H1 (cell line): ENCODE measurements around the gene RTF2. TPM values are rescaled to one million over a fixed set of nuclear protein-coding genes. Genes with fewer than 3 reads are reported as not detected.

Experiments used
- CTCF ChIA-PET: fragments of 300-600 bp; sonication (Branson Sonifier 250); formaldehyde crosslinking; loops from one replicate; lab custom pipeline; 2021; ENCODE audit not compliant: partially characterized antibody; lab: Charles Lee
- POLR2A ChIA-PET: fragments of 300-600 bp; sonication (Branson Sonifier 250); formaldehyde crosslinking; loops from one replicate; lab custom pipeline; 2021; ENCODE audit warnings: inconsistent platforms; ENCODE audit not compliant: partially characterized antibody; lab: Charles Lee
- DNase-seq, 2 experiments: peaks; one replicate each; pipeline versions ENCODE4 v3.0.0 to v3.0.0-alpha.2; 2010 to 2022; ENCODE audit warnings: low spot score in 2 of 2, low read depth in 1 of 2, mixed read lengths in 1 of 2
- FAIRE-seq: peaks from 2 replicates; lab custom pipeline; 2011; peaks lifted over from hg19 to GRCh38; lab: Jason Lieb, UNC
- H2AFZ ChIP-seq: 2 replicates; pipeline ENCODE4 v1.8.1; 2012; ENCODE audit warnings: low read length, inconsistent platforms
- H2AK5ac ChIP-seq: 2 replicates; pipeline ENCODE4 v1.6.1; 2013; ENCODE audit warnings: low read depth, low read length
- H2BK120ac ChIP-seq: replicated peaks from 2 replicates; pipeline ENCODE3; 2013; ENCODE audit warnings: low read depth, low read length, inconsistent platforms
- H2BK12ac ChIP-seq: 2 replicates; pipeline ENCODE4 v1.6.1; 2013; ENCODE audit warnings: low read depth, low read length
- H2BK15ac ChIP-seq: 2 replicates; pipeline ENCODE4 v1.6.1; 2013; ENCODE audit warnings: low read length
- H2BK20ac ChIP-seq: 2 replicates; pipeline ENCODE4 v1.6.1; 2013; ENCODE audit warnings: low read length
- H2BK5ac ChIP-seq: 2 replicates; pipeline ENCODE4 v1.6.1; 2013; ENCODE audit warnings: low read depth, low read length
- H3K14ac ChIP-seq: 2 replicates; pipeline ENCODE4 v1.6.1; 2013; ENCODE audit warnings: inconsistent platforms; ENCODE audit not compliant: insufficient read length
- H3K18ac ChIP-seq: 2 replicates; pipeline ENCODE4 v1.6.1; 2013; ENCODE audit warnings: low read length; ENCODE audit errors: extremely low read depth
- H3K23ac ChIP-seq: 2 replicates; pipeline ENCODE4 v1.6.1; 2013; ENCODE audit warnings: inconsistent platforms; ENCODE audit not compliant: insufficient read length
- H3K23me2 ChIP-seq: 2 replicates; pipeline ENCODE4 v1.6.1; 2013; ENCODE audit warnings: low read depth, low read length
- H3K27ac ChIP-seq: 2 replicates; pipeline ENCODE4 v1.6.1; 2011; ENCODE audit warnings: low read depth, low read length, inconsistent platforms
- H3K27me3 ChIP-seq, 4 experiments: replicated peaks in 1 of 4; 1 replicate in 1 of 4; 2 replicates in 3 of 4; pipeline versions ENCODE4 v1.6.1 to v1.8.1; 2011 to 2013; ENCODE audit warnings: low read length in 3 of 4, mild to moderate bottlenecking in 3 of 4, inconsistent platforms in 2 of 4, mixed read lengths in 2 of 4, moderate library complexity in 1 of 4; ENCODE audit not compliant: control insufficient read depth in 3 of 4, insufficient read depth in 3 of 4; ENCODE audit errors: extremely low read depth in 1 of 4
- H3K36me3 ChIP-seq, 4 experiments: 2 replicates each; pipeline versions ENCODE4 v1.6.1 to v1.8.1; 2011 to 2013; ENCODE audit warnings: mild to moderate bottlenecking in 4 of 4, low read length in 3 of 4, moderate library complexity in 2 of 4, control low read depth in 1 of 4, inconsistent platforms in 1 of 4; ENCODE audit not compliant: insufficient read depth in 4 of 4, control insufficient read depth in 2 of 4
- H3K4ac ChIP-seq: replicated peaks from 2 replicates; pipeline ENCODE3; 2013; ENCODE audit warnings: low read length, low read depth, mixed read lengths, inconsistent platforms; ENCODE audit not compliant: insufficient read length
- H3K4me1 ChIP-seq, 4 experiments: replicated peaks in 1 of 4; 1 replicate in 1 of 4; 2 replicates in 3 of 4; pipeline versions ENCODE4 v1.6.1 to v1.8.1; 2011 to 2013; ENCODE audit warnings: low read length in 3 of 4, inconsistent platforms in 2 of 4, mixed read lengths in 1 of 4; ENCODE audit not compliant: insufficient read depth in 4 of 4, control insufficient read depth in 3 of 4
- H3K4me2 ChIP-seq, 2 experiments: 2 replicates each; pipeline versions ENCODE4 v1.6.1 to v1.8.1; 2011 to 2013; ENCODE audit warnings: low read depth in 2 of 2, low read length in 2 of 2, control low read depth in 1 of 2, inconsistent platforms in 1 of 2, mild to moderate bottlenecking in 1 of 2; ENCODE audit not compliant: insufficient read depth in 1 of 2
- H3K4me3 ChIP-seq, 4 experiments: fragments of 200-600, 300-600 bp in 1 of 4; sonication (generic), shearing (Covaris generic), sonication (Bioruptor Twin) in 1 of 4; 2 replicates each; pipeline versions ENCODE4 v1.5.1 to v1.8.1; 2011 to 2016; ENCODE audit warnings: low read length in 4 of 4, low read depth in 3 of 4, control low read depth in 2 of 4, inconsistent platforms in 2 of 4, mild to moderate bottlenecking in 2 of 4, mixed read lengths in 1 of 4, moderate library complexity in 1 of 4; ENCODE audit not compliant: insufficient read depth in 2 of 4; ENCODE audit errors: extremely low read depth in 1 of 4
- H3K56ac ChIP-seq: replicated peaks from 2 replicates; pipeline ENCODE3; 2013; ENCODE audit warnings: low read depth, mild to moderate bottlenecking, mixed read lengths, low read length, inconsistent platforms; ENCODE audit not compliant: insufficient read length
- H3K79me1 ChIP-seq: 2 replicates; pipeline ENCODE4 v1.6.1; 2013; ENCODE audit warnings: low read depth, low read length, control low read depth
- H3K79me2 ChIP-seq, 2 experiments: 2 replicates each; pipeline versions ENCODE4 v1.6.1 to v1.8.1; 2012 to 2013; ENCODE audit warnings: low read length in 2 of 2, mild to moderate bottlenecking in 2 of 2, inconsistent platforms in 1 of 2; ENCODE audit not compliant: insufficient read depth in 2 of 2, control insufficient read depth in 1 of 2
- H3K9ac ChIP-seq, 4 experiments: replicated peaks in 1 of 4; 1 replicate in 1 of 4; 2 replicates in 3 of 4; pipeline versions ENCODE4 v1.6.1 to v1.8.1; 2011 to 2013; ENCODE audit warnings: low read depth in 3 of 4, low read length in 3 of 4, control low read depth in 2 of 4, mild to moderate bottlenecking in 2 of 4, moderate library complexity in 2 of 4, inconsistent platforms in 1 of 4; ENCODE audit errors: extremely low read depth in 1 of 4
- H3K9me3 ChIP-seq, 2 experiments: 2 replicates each; pipeline versions ENCODE4 v1.6.1 to v1.8.1; 2012 to 2013; ENCODE audit warnings: mild to moderate bottlenecking in 2 of 2, moderate library complexity in 2 of 2, control low read depth in 1 of 2, inconsistent platforms in 1 of 2, low read depth in 1 of 2, low read length in 1 of 2, mixed read lengths in 1 of 2; ENCODE audit not compliant: insufficient read depth in 2 of 2
- H4K20me1 ChIP-seq, 2 experiments: replicated peaks in 1 of 2; 2 replicates each; pipeline versions ENCODE3 to v1.8.1; 2011 to 2013; ENCODE audit warnings: inconsistent platforms in 2 of 2, low read length in 2 of 2, mild to moderate bottlenecking in 1 of 2; ENCODE audit not compliant: insufficient read depth in 2 of 2, control insufficient read depth in 1 of 2
- H4K5ac ChIP-seq: 2 replicates; pipeline ENCODE4 v1.6.1; 2013; ENCODE audit warnings: low read length, low read depth, mixed read lengths, inconsistent platforms; ENCODE audit not compliant: insufficient read length
- H4K8ac ChIP-seq: 2 replicates; pipeline ENCODE4 v1.8.0; 2013; ENCODE audit warnings: mild to moderate bottlenecking, moderate library complexity, low read length, inconsistent platforms; ENCODE audit not compliant: insufficient read depth; ENCODE audit errors: extremely low read depth
- H4K91ac ChIP-seq: replicated peaks from 2 replicates; pipeline ENCODE3; 2013; ENCODE audit warnings: low read length, mixed read lengths, inconsistent platforms; ENCODE audit not compliant: insufficient read length
- CBX8 ChIP-seq: fragments of 300-800, 300-1000 bp; sonication (generic); IDR thresholded peaks from 2 replicates; pipeline ENCODE4 v1.7.1; 2016; ENCODE audit warnings: low read depth, low read length, borderline replicate concordance
- CHD1 ChIP-seq: IDR thresholded peaks from 2 replicates; pipeline ENCODE4 v1.6.1; 2012; ENCODE audit warnings: low read depth, low read length, improper control_type of control experiment
- CTBP2 ChIP-seq: IDR thresholded peaks from 2 replicates; pipeline ENCODE4 v1.7.0; 2011; ENCODE audit warnings: borderline replicate concordance, mild to moderate bottlenecking, moderate library complexity, mixed read lengths, low read length; ENCODE audit not compliant: insufficient read depth, insufficient read length
- JUND ChIP-seq: IDR thresholded peaks from 2 replicates; pipeline ENCODE4 v1.6.1; 2011; ENCODE audit warnings: mild to moderate bottlenecking, improper control_type of control experiment, low read length
- MAFK ChIP-seq: IDR thresholded peaks from 2 replicates; pipeline ENCODE4 v1.6.1; 2012; ENCODE audit warnings: low read depth, mild to moderate bottlenecking, improper control_type of control experiment, low read length
- RAD21 ChIP-seq, 2 experiments: IDR thresholded peaks in 1 of 2; conservative IDR thresholded peaks in 1 of 2; 2 replicates each; pipeline ENCODE4 v1.6.1; 2011; ENCODE audit warnings: low read depth in 2 of 2, low read length in 2 of 2, improper control_type of control experiment in 1 of 2, inconsistent platforms in 1 of 2, mild to moderate bottlenecking in 1 of 2, moderate library complexity in 1 of 2
- TAF1 ChIP-seq: IDR thresholded peaks from 2 replicates; pipeline ENCODE4 v1.6.1; 2011; ENCODE audit warnings: mild to moderate bottlenecking, low read depth, low read length
- TCF12 ChIP-seq: IDR thresholded peaks from 2 replicates; pipeline ENCODE4 v1.6.1; 2011; ENCODE audit warnings: low read depth, mild to moderate bottlenecking, low read length
- WGBS, 2 experiments: shearing (Covaris generic) in 1 of 2; methylation state at CpG; one replicate each; pipeline versions ENCODE4 v1.1.6 to v1.1.7; 2013 to 2015; ENCODE audit warnings: low lambda C conversion rate in 2 of 2, mixed read lengths in 2 of 2, inconsistent platforms in 1 of 2, low coverage in 1 of 2, missing lambda C conversion rate in 1 of 2; ENCODE audit not compliant: insufficient replicate concordance in 2 of 2, insufficient coverage in 1 of 2, insufficient read length in 1 of 2; ENCODE audit errors: extremely low coverage in 1 of 2, missing lambda C conversion rate in 1 of 2; 5-methylcytosine and 5-hydroxymethylcytosine counted together
- polyA plus RNA-seq, 7 experiments: library from polyadenylated mRNA; depleted of rRNA in 3 of 7; stranded (reverse) in 5 of 7; unstranded in 2 of 7; fragments of >200 nt in 5 of 7; fragments of 200-250 nt in 2 of 7; gene quantifications; 1 replicate in 5 of 7; 2 replicates in 1 of 7; 4 replicates in 1 of 7; pipeline versions ENCODE4 v1.2.1 to v1.2.3, GENCODE V29; 2011 to 2013; ENCODE audit warnings: missing spikeins in 2 of 7, mixed read lengths in 2 of 7
- total RNA-seq: library from RNA; stranded (reverse); fragmentation: NEBNext Ultra II Directional; extraction: Animal tissue kit (Norgen Biotek cat#: 25700); gene quantifications from 2 replicates; pipeline ENCODE4 v1.2.1, GENCODE V29; 2021

Gene RTF2
- total and polyA plus RNA-seq, 2 of the 8 experiments (the other 6 are each of a cell fraction or from before 2014, with no cell fraction given), result 33.9 to 51.2 TPM

GRCh38 chr20:56426026-56426425 lies 42.4 kb upstream of the RTF2 start:
- H2BK5ac ChIP-seq, result no peak overlapping the region
- WGBS, 2 experiments, result 82% methylated on average over 9 of the region's 9 CpGs; no CpG with 5 or more reads in 1 of the 2 experiments
- no peak overlapping the region for H2BK15ac ChIP-seq
- H4K8ac ChIP-seq, result no peak overlapping the region
- H4K20me1 ChIP-seq, result peaks cover 0 to 1% of the 10 kb centered on the region in 2 experiments
- H3K56ac ChIP-seq, result no peak overlapping the region
- H4K91ac ChIP-seq, result no peak overlapping the region
- no peak overlapping the region for H3K4me2 ChIP-seq
- no peak overlapping the region for H2AK5ac ChIP-seq
- peaks cover 0 to 4% (median 1%) of the 10 kb centered on the region in 4 experiments; a peak in 4 of 7 replicates for H3K4me1 ChIP-seq
- TF ChIP-seq MAFK (no peak), CTBP2 (no peak), CHD1 (no peak), CBX8 (no peak), TAF1 (no peak), JUND (no peak), RAD21 (IDR thresholded peaks at IDR 0.05 in 1 of 2, conservative IDR thresholded peaks at IDR 0.05 in 1 of 2; ENCODE audit: low read depth in 2 of 2, low read length in 2 of 2) (no peak), TCF12 (no peak)
- no peak overlapping the region for H3K4me3 ChIP-seq
- FAIRE-seq, result no peak
- H3K9me3 ChIP-seq, result no peaks in the 10 kb centered on the region
- no peak overlapping the region for H3K27ac ChIP-seq
- no peak for DNase-seq
- H3K27me3 ChIP-seq, result peaks cover 0 to 1% (median 0%) of the 10 kb centered on the region in 4 experiments; a peak in 2 of 7 replicates
- no peak overlapping the region for H3K9ac ChIP-seq
- H2AFZ ChIP-seq, result no peak overlapping the region
- no peak overlapping the region for H3K23ac ChIP-seq
- no peaks in the 10 kb centered on the region for H3K79me2 ChIP-seq
- ChIA-PET CTCF (interaction anchor here (2.2 kb wide), 1 partner anchor 19 kb away, joined by 4 read pairs; no protein-coding TSS in a partner anchor), POLR2A (interaction anchor here (0.6 to 1.2 kb wide), 3 partner anchors 19 to 48 kb away, joined by 3 read pairs; partner anchors contain the start of genes AURKA and CSTF1)
- H2BK12ac ChIP-seq, result no peak overlapping the region
- H3K4ac ChIP-seq, result no peak overlapping the region
- H2BK20ac ChIP-seq, result no peak overlapping the region
- no peak overlapping the region for H4K5ac ChIP-seq
- H3K18ac ChIP-seq, result no peak overlapping the region
- H3K79me1 ChIP-seq, result no peaks in the 10 kb centered on the region
- H3K14ac ChIP-seq, result no peak overlapping the region
- H2BK120ac ChIP-seq, result no peak overlapping the region
- H3K36me3 ChIP-seq, result no peaks in the 10 kb centered on the region
- no peaks in the 10 kb centered on the region for H3K23me2 ChIP-seq
